ENCODE measurements around the gene MICU2.
"Not testable (repeated sequence)": the region's sequence is repeated elsewhere in the genome, so short reads cannot be mapped to it uniquely, and the experiment has no call there.

DNA sequence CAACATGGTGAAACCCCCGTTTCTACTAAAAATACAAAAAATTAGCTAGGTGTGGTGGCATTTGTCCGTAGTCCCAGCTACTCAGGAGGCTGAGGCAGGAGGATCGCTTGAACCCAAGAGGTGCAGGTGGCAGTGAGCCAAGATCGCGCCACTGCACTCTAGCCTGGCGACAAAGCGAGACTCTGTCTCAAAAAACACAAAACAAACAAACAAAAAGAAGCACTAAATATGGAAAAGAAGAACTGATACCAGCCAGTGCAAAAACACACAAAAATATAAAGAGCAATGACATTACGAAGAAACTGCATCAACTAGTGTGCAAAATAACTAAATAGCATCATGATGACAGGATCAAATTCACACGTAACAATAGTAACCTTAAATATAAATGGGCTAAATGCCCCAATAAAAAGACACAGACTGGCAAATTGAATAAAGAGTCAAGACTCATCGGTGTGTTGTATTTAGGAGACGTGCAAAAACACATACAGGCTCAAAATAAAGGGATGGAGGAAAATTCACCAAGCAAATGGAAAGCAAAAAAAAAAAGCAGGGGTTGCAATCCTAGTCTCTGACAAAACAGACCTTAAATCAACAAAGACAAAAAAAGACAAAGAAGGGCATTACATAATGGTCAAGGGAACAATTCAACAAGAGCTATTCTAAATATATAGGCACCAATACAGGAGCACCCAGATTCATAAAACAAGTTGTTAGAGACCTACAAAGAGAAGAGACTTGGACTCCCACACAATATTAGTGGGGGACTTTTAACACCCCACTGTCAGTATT lies 13.1 kb downstream of the MICU2 start:
- not testable (repeated sequence) for TF ChIP-seq POLR2AphosphoS5 (IDR thresholded peaks at IDR 0.05; ENCODE audit: borderline replicate concordance, low read depth, low read length); EZH2 (IDR thresholded peaks at IDR 0.05)

Data from SK-N-MC (cell line).